Skeletal muscle cell (primary cell): ENCODE data around the gene RGS9.
A peak's percentile ranks its signal among the peaks of the same experiment; 100 is the strongest.
"Not testable (repeated sequence)": the region's sequence is repeated elsewhere in the genome, so short reads cannot be mapped to it uniquely, and the experiment has no call there.

ENCODE experiments used
- DNase-seq: peaks from one replicate; pipeline ENCODE4 v3.0.0-alpha.2; 2010; ENCODE audit warnings: low read depth
- H3K4me3 ChIP-seq: 2 replicates; pipeline ENCODE4 v1.5.1; 2011; ENCODE audit warnings: low read depth, mild to moderate bottlenecking, control low read depth, low read length, moderate library complexity

The RGS9 gene

GRCh38 chr17:65137021-65137939, at the start of gene RGS9:
Gene RGS9, plus strand, starts transcription at chr17:65137370. Its CDS starts 171 bp downstream, at chr17:65137541.
- DNase-seq: no peak
- H3K4me3 ChIP-seq: peak within 1 kb of the TSS; percentile 43

GRCh38 chr17:65088621-65089360, 48.4 kb upstream of the RGS9 start:
- DNase-seq: no peak
- no peak overlapping the region for H3K4me3 ChIP-seq

GRCh38 chr17:65092262-65092661, 44.9 kb upstream of the RGS9 start:
- no peak for DNase-seq

GRCh38 chr17:65092721-65093356, 44.3 kb upstream of the RGS9 start:
- not testable (repeated sequence) for H3K4me3 ChIP-seq, DNase-seq

More at GRCh38 chr17:65092262-65092661, 44.9 kb upstream of the RGS9 start:
- H3K4me3 ChIP-seq: no peak overlapping the region

- no peak for DNase-seq
- H3K4me3 ChIP-seq: no peak overlapping the region
Measured at GRCh38 chr17:65093930-65094329, 43.2 kb upstream of the RGS9 start.

- no peak overlapping the region for H3K4me3 ChIP-seq
Measured at GRCh38 chr17:65095465-65095864, 41.7 kb upstream of the RGS9 start.

GRCh38 chr17:65096382-65096781, 40.8 kb upstream of the RGS9 start:
- DNase-seq, H3K4me3 ChIP-seq: not testable (repeated sequence)

More at GRCh38 chr17:65095465-65095864, 41.7 kb upstream of the RGS9 start:
- DNase-seq: no peak

GRCh38 chr17:65097110-65097509, 40.1 kb upstream of the RGS9 start:
- no peak for DNase-seq

GRCh38 chr17:65099475-65099874, 37.7 kb upstream of the RGS9 start:
- H3K4me3 ChIP-seq: no peak overlapping the region
- no peak for DNase-seq

More at GRCh38 chr17:65097110-65097509, 40.1 kb upstream of the RGS9 start:
- no peak overlapping the region for H3K4me3 ChIP-seq

GRCh38 chr17:65099941-65100315, 37.2 kb upstream of the RGS9 start:
- H3K4me3 ChIP-seq: no peak overlapping the region
- DNase-seq: no peak

- DNase-seq: no peak
- peak overlapping the region; percentile 48 for H3K4me3 ChIP-seq
Measured at GRCh38 chr17:65100316-65101140, 36.6 kb upstream of the RGS9 start.

- no peak for DNase-seq
- H3K4me3 ChIP-seq: no peak overlapping the region
Measured at GRCh38 chr17:65101371-65101770, 35.8 kb upstream of the RGS9 start.

GRCh38 chr17:65102235-65102634, 34.9 kb upstream of the RGS9 start:
- no peak overlapping the region for H3K4me3 ChIP-seq
- DNase-seq: no peak

GRCh38 chr17:65102788-65103187, 34.4 kb upstream of the RGS9 start:
- DNase-seq: no peak
- H3K4me3 ChIP-seq: no peak overlapping the region

GRCh38 chr17:65103431-65103830, 33.7 kb upstream of the RGS9 start:
- H3K4me3 ChIP-seq: no peak overlapping the region
- DNase-seq: no peak

GRCh38 chr17:65103896-65104295, 33.3 kb upstream of the RGS9 start:
- DNase-seq: no peak
- H3K4me3 ChIP-seq: no peak overlapping the region

GRCh38 chr17:65104541-65104940, 32.6 kb upstream of the RGS9 start:
- H3K4me3 ChIP-seq: no peak overlapping the region
- DNase-seq: no peak

- no peak for DNase-seq
- H3K4me3 ChIP-seq: no peak overlapping the region
Measured at GRCh38 chr17:65104973-65105372, 32.2 kb upstream of the RGS9 start.

GRCh38 chr17:65108152-65108551, 29.0 kb upstream of the RGS9 start:
- DNase-seq: no peak
- H3K4me3 ChIP-seq: no peak overlapping the region
